HL-60/S4 treated with retinoic acid at 250 ng/mL for 4 days and 3 days (cell line): Measurements from ENCODE around the gene OR51G2.
"Not testable (repeated sequence)": the region's sequence is repeated elsewhere in the genome, so short reads cannot be mapped to it uniquely, and the experiment has no call there.

Source experiments
- in situ Hi-C: fragments of 300-500 bp; cut with MboI; formaldehyde crosslinking; loops from 2 replicates; pipeline ENCODE4 v1.7.0; 2022; ENCODE audit warnings: low sequenced_read_pairs

Gene OR51G2

GRCh38 chr11:4919250-4919649, at the start of gene OR51G2:
Gene OR51G2, minus strand, starts transcription at chr11:4919350. Its CDS starts 3,687 bp downstream, at chr11:4915663.
- in situ Hi-C loops, result no loop called here

GRCh38 chr11:4962816-4963215, 43.7 kb upstream of the OR51G2 start:
- in situ Hi-C loops, result no loop called here

GRCh38 chr11:4960877-4961276, 41.7 kb upstream of the OR51G2 start:
- in situ Hi-C loops, result no loop called here

- in situ Hi-C loops, result no loop called here
These were observed 38.2 kb upstream of the OR51G2 start for GRCh38 chr11:4957396-4957795.

GRCh38 chr11:4955613-4956012, 36.5 kb upstream of the OR51G2 start, which contains the start of gene OR51A2:
Gene OR51A2, minus strand, starts transcription at chr11:4955713. Its CDS starts 0 bp downstream, at chr11:4955713.
- in situ Hi-C loops, result not testable (repeated sequence)

- in situ Hi-C loops, result no loop called here
These were observed 28.4 kb upstream of the OR51G2 start, which contains the start of gene OR51A4 for GRCh38 chr11:4947505-4947904. Gene OR51A4, minus strand, starts transcription at chr11:4947605. Its CDS starts 505 bp downstream, at chr11:4947100.

GRCh38 chr11:4936745-4937144, 17.6 kb upstream of the OR51G2 start:
- in situ Hi-C loops, result no loop called here

GRCh38 chr11:4932751-4933150, 13.6 kb upstream of the OR51G2 start:
- in situ Hi-C loops, result no loop called here

- in situ Hi-C loops, result no loop called here
These were observed 7.5 kb upstream of the OR51G2 start for GRCh38 chr11:4926608-4927007.

GRCh38 chr11:4924239-4924638, 5.1 kb upstream of the OR51G2 start, which contains the start of gene OR51G1:
Gene OR51G1, minus strand, starts transcription at chr11:4924339. Its CDS starts 0 bp downstream, at chr11:4924339.
- in situ Hi-C loops, result no loop called here

- in situ Hi-C loops, result no loop called here
These were observed 3.2 kb upstream of the OR51G2 start for GRCh38 chr11:4922304-4922703.

GRCh38 chr11:4921796-4922195, 2.6 kb upstream of the OR51G2 start:
- in situ Hi-C loops, result no loop called here

GRCh38 chr11:4916581-4916980, 2.6 kb downstream of the OR51G2 start:
- in situ Hi-C loops, result no loop called here

GRCh38 chr11:4903484-4903883, 15.7 kb downstream of the OR51G2 start, which contains the start of gene OR51A7:
Gene OR51A7, plus strand, starts transcription at chr11:4903783. Its CDS starts 3,587 bp downstream, at chr11:4907370.
- in situ Hi-C loops, result no loop called here

- in situ Hi-C loops, result no loop called here
These were observed 27.0 kb downstream of the OR51G2 start for GRCh38 chr11:4891996-4892640.

- in situ Hi-C loops, result no loop called here
These were observed 28.9 kb downstream of the OR51G2 start for GRCh38 chr11:4890279-4890678.

GRCh38 chr11:4887591-4887990, 31.6 kb downstream of the OR51G2 start:
- in situ Hi-C loops, result no loop called here

- in situ Hi-C loops, result no loop called here
These were observed 33.0 kb downstream of the OR51G2 start for GRCh38 chr11:4886186-4886585.

- in situ Hi-C loops, result no loop called here
These were observed 34.8 kb downstream of the OR51G2 start for GRCh38 chr11:4884361-4884760.

GRCh38 chr11:4882543-4882942, 36.6 kb downstream of the OR51G2 start:
- in situ Hi-C loops, result no loop called here

- in situ Hi-C loops, result no loop called here
These were observed 37.2 kb downstream of the OR51G2 start, which contains the start of gene OR51T1 for GRCh38 chr11:4881860-4882500. Gene OR51T1, plus strand, starts transcription at chr11:4881900. Its CDS starts 0 bp downstream, at chr11:4881900.

- in situ Hi-C loops, result no loop called here
These were observed 38.0 kb downstream of the OR51G2 start for GRCh38 chr11:4881188-4881587.
